SU-DHL-6 (cell line): ENCODE data around the gene TGFA.

Source experiments
- H2AFZ ChIP-seq: fragments of 200-600 bp; sonication (generic); 2 replicates; pipeline ENCODE4 v1.6.1; 2014; ENCODE audit warnings: low read depth, mild to moderate bottlenecking, moderate library complexity, mixed read lengths, antibody characterized with exemption, low read length; ENCODE audit not compliant: severe bottlenecking
- H3F3A ChIP-seq: fragments of 200-600 bp; shearing (Covaris generic); 2 replicates; pipeline ENCODE4 v1.6.0; 2016; ENCODE audit warnings: antibody characterized with exemption, mild to moderate bottlenecking; ENCODE audit not compliant: insufficient read depth
- H3K27ac ChIP-seq: fragments of 200-600 bp; sonication (generic); 2 replicates; pipeline ENCODE4 v1.5.1; 2016; ENCODE audit warnings: low read depth, mild to moderate bottlenecking, low read length, moderate library complexity, mixed read lengths
- H3K27me3 ChIP-seq: fragments of 200-600 bp; sonication (generic), shearing (Covaris generic); 2 replicates; pipeline ENCODE4 v1.6.0; 2014; ENCODE audit warnings: mild to moderate bottlenecking, low read length
- H3K36me3 ChIP-seq: fragments of 200-600 bp; sonication (generic); 2 replicates; pipeline ENCODE4 v1.6.1; 2014; ENCODE audit warnings: mild to moderate bottlenecking, low read length, mixed read lengths
- H3K4me2 ChIP-seq: fragments of 300-600, 200-600 bp; shearing (Covaris generic), sonication (generic); 2 replicates; pipeline ENCODE4 v1.6.0; 2014; ENCODE audit warnings: low read length, low read depth, mild to moderate bottlenecking; ENCODE audit not compliant: poor library complexity, severe bottlenecking
- H3K4me3 ChIP-seq: fragments of 200-600 bp; sonication (generic); 2 replicates; pipeline ENCODE4 v1.5.1; 2014; ENCODE audit warnings: antibody characterized with exemption, low read length, mild to moderate bottlenecking, mixed read lengths; ENCODE audit not compliant: insufficient read depth, poor library complexity, severe bottlenecking
- H3K79me2 ChIP-seq: fragments of 200-600 bp; sonication (generic); 2 replicates; pipeline ENCODE4 v1.6.1; 2014; ENCODE audit warnings: mild to moderate bottlenecking, low read length, moderate library complexity; ENCODE audit not compliant: insufficient read depth
- H3K9ac ChIP-seq: fragments of 200-600 bp; sonication (generic); 2 replicates; pipeline ENCODE4 v1.7.0; 2014; ENCODE audit warnings: mild to moderate bottlenecking, low read length
- H3K9me2 ChIP-seq: fragments of 200-600 bp; sonication (generic); replicated peaks from 2 replicates; pipeline ENCODE4 v1.6.1; 2014; ENCODE audit warnings: low read length; ENCODE audit not compliant: insufficient read depth
- H3K9me3 ChIP-seq: fragments of 200-600 bp; sonication (generic); 2 replicates; pipeline ENCODE4 v1.6.1; 2014; ENCODE audit warnings: low read length, mixed read lengths; ENCODE audit not compliant: insufficient read depth
- H4K20me1 ChIP-seq: fragments of 200-600 bp; sonication (generic); 2 replicates; pipeline ENCODE4 v1.6.1; 2014; ENCODE audit warnings: low read depth, mild to moderate bottlenecking, antibody characterized with exemption, low read length, moderate library complexity, mixed read lengths
- CTCF ChIP-seq: fragments of 200-600 bp; sonication (generic); IDR thresholded peaks from one replicate; pipeline ENCODE4 v1.5.1; 2017; ENCODE audit warnings: antibody characterized with exemption, mild to moderate bottlenecking, low read length, moderate library complexity; ENCODE audit not compliant: insufficient read depth, poor library complexity, severe bottlenecking
- EZH2phosphoT487 ChIP-seq: fragments of 200-600 bp; sonication (generic), shearing (Covaris generic); conservative IDR thresholded peaks from 2 replicates; pipeline ENCODE4 v1.6.1; 2018; ENCODE audit warnings: mild to moderate bottlenecking, antibody characterized with exemption, low read length, moderate library complexity, mixed read lengths

TGFA gene

DNA sequence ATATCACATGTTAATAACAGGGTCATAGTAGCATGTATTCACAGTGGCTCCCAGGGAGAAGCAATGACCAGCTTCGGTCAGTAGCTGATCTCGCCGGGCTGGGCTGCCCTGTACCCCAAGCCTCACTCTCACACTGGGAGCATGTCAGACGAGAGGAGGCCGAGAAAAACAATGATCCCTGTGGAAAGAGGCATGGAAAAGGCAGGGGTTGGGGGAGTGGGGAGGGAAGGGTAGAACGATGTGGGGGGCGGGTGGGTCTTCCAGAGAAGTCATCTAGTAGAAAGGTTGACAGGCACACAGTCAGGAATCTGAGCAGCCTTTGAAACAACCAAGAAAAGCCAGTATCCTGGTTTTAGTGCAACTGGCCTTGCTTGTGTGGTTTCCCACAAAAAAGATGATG lies 25.4 kb downstream of the TGFA start:
- no peaks in the 10 kb centered on the region for H3K79me2 ChIP-seq
- no peaks in the 10 kb centered on the region for H3K36me3 ChIP-seq
- H3K27ac ChIP-seq: no peak overlapping the region
- no peak overlapping the region for H2AFZ ChIP-seq
- H4K20me1 ChIP-seq: no peaks in the 10 kb centered on the region
- TF ChIP-seq CTCF (no peak), EZH2phosphoT487 (no peak)
- no peak overlapping the region for H3K4me3 ChIP-seq
- H3K9ac ChIP-seq: no peak overlapping the region
- H3K9me2 ChIP-seq: no peaks in the 10 kb centered on the region
- no peaks in the 10 kb centered on the region for H3K9me3 ChIP-seq
- no peaks in the 10 kb centered on the region for H3K27me3 ChIP-seq
- no peaks in the 10 kb centered on the region for H3F3A ChIP-seq
- no peak overlapping the region for H3K4me2 ChIP-seq

DNA sequence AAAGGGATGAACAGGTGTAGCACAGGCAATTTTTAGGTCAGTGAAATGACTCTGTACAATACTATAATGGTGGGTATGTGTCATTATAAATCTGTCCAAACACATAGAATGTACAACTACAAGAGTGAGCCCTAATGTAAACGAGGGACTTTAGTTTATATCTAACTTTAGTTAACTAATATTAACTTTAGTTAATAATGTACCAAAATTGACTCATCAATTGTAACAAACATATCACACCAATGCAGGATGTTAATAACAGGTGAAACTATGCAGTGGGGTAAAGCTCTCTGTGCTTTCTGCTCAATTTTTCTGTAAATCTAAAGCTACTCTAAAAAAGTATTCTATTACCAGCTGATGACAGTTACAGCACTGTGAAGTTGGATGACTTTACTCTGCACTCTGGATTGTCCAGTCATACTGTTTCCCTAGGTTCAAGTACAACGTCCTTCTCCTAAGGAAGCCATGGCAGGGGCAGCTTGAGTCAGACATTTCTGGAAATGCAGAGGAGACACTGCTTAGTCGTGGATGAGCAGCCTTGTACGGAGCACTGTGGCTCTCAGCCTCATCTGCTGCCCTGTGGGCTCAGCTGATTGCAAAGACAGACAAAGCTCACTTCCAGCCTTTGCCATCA lies 26.1 kb downstream of the TGFA start:
- Histone ChIP-seq H3F3A (no peaks in the 10 kb centered on the region), H3K4me3 (no peak overlapping the region), H4K20me1 (no peaks in the 10 kb centered on the region), H3K9me2 (no peaks in the 10 kb centered on the region), H3K36me3 (no peaks in the 10 kb centered on the region), H3K4me2 (no peak overlapping the region), H3K27me3 (no peaks in the 10 kb centered on the region), H3K9ac (no peak overlapping the region), H3K79me2 (no peaks in the 10 kb centered on the region), H2AFZ (no peak overlapping the region), H3K27ac (no peak overlapping the region), H3K9me3 (no peaks in the 10 kb centered on the region)
- TF ChIP-seq EZH2phosphoT487 (no peak), CTCF (no peak)

DNA sequence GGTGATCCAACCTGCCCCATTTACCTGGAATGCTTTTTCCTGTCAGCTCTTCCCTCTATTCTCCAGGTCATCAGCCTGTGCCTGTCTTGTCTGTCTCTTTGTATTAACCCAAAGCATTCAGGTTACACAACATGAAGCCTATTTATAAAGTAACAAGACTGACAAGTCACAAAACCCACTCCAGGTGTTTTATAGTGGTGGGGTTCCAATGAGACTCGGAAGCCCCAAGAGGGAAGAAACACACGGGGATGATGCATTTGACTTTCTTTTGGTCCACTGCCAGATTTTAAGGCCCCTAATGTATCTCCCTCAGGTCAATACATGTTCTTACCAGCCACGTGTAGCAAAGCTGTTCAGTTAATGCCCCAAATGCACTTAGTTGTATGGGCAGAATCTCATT lies 27.5 kb downstream of the TGFA start:
- H3K79me2 ChIP-seq: no peaks in the 10 kb centered on the region
- H3K9ac ChIP-seq: no peak overlapping the region
- H3K27ac ChIP-seq: no peak overlapping the region
- no peak overlapping the region for H2AFZ ChIP-seq
- H3K36me3 ChIP-seq: no peaks in the 10 kb centered on the region
- no peaks in the 10 kb centered on the region for H4K20me1 ChIP-seq
- TF ChIP-seq CTCF (no peak), EZH2phosphoT487 (no peak)
- no peak overlapping the region for H3K4me2 ChIP-seq
- no peaks in the 10 kb centered on the region for H3K9me2 ChIP-seq
- H3K4me3 ChIP-seq: no peak overlapping the region
- no peaks in the 10 kb centered on the region for H3F3A ChIP-seq
- no peaks in the 10 kb centered on the region for H3K9me3 ChIP-seq
- H3K27me3 ChIP-seq: no peaks in the 10 kb centered on the region
